PC-3 (cell line): ENCODE measurements around the gene RPS6KC1. TPM values are rescaled to one million over a fixed set of nuclear protein-coding genes. Genes with fewer than 3 reads are reported as not detected.

ENCODE experiments used
- ATAC-seq: fragments of 200-7000 bp; cut with Tn5 transposase; 2 replicates; pipeline ENCODE4 v1.9.1; 2020; ENCODE audit warnings: mild to moderate bottlenecking, moderate library complexity
- BruUV-seq: library from RNA; stranded (reverse); fragments of 400-500 nt; replicated peaks from 2 replicates; lab custom pipeline; 2021; lab: Mats Ljungman, UMichigan
- CTCF ChIA-PET: fragments of 300-600 bp; sonication (Branson Sonifier 250); formaldehyde crosslinking; loops from one replicate; lab custom pipeline; 2022; ENCODE audit warnings: antibody characterized with exemption; lab: Charles Lee
- POLR2A ChIA-PET: fragments of 300-600 bp; sonication (Branson Sonifier 250); formaldehyde crosslinking; loops from one replicate; lab custom pipeline; 2022; ENCODE audit warnings: antibody characterized with exemption; ENCODE audit not compliant: unreplicated experiment; lab: Charles Lee
- DNase-seq: peaks from one replicate; pipeline ENCODE4 v3.0.0-alpha.2; 2015
- H2AFZ ChIP-seq: fragments of 300-600 bp; sonication (generic); 2 replicates; pipeline ENCODE4 v1.6.0; 2016; ENCODE audit warnings: antibody characterized with exemption, low read length
- H3F3A ChIP-seq: fragments of 300-600 bp; sonication (generic); one replicate; pipeline ENCODE4 v1.6.0; 2017; ENCODE audit warnings: antibody characterized with exemption, low read length, control low read depth, mild to moderate bottlenecking; ENCODE audit not compliant: unreplicated experiment
- H3K27ac ChIP-seq: fragments of 300-600 bp; sonication (generic); 2 replicates; pipeline ENCODE4 v1.5.1; 2016; ENCODE audit warnings: mild to moderate bottlenecking, low read length
- H3K27me3 ChIP-seq: fragments of 300-600 bp; sonication (generic); 2 replicates; pipeline ENCODE4 v1.6.1; 2016; ENCODE audit warnings: low read length, mixed read lengths
- H3K36me3 ChIP-seq: fragments of 300-600 bp; sonication (generic); 2 replicates; pipeline ENCODE4 v1.6.1; 2016; ENCODE audit warnings: low read depth, mixed run types, low read length, mixed read lengths
- H3K4me1 ChIP-seq: fragments of 300-600 bp; sonication (generic); 2 replicates; pipeline ENCODE4 v1.5.1; 2016; ENCODE audit warnings: low read length; ENCODE audit not compliant: insufficient read depth
- H3K4me2 ChIP-seq: fragments of 300-600 bp; sonication (generic); 2 replicates; pipeline ENCODE4 v1.6.0; 2016; ENCODE audit warnings: low read length
- H3K4me3 ChIP-seq: fragments of 300-600 bp; sonication (generic); 2 replicates; pipeline ENCODE4 v1.5.1; 2016; ENCODE audit warnings: mild to moderate bottlenecking, low read length, mixed read lengths
- H3K79me2 ChIP-seq: fragments of 300-600 bp; sonication (generic); 2 replicates; pipeline ENCODE4 v1.6.1; 2017; ENCODE audit warnings: low read length, mixed read lengths
- H3K9ac ChIP-seq: fragments of 300-600 bp; sonication (generic); 2 replicates; pipeline ENCODE4 v1.6.0; 2016; ENCODE audit warnings: mild to moderate bottlenecking, low read length
- H3K9me2 ChIP-seq: fragments of 300-600 bp; sonication (generic); replicated peaks from 2 replicates; pipeline ENCODE4 v1.6.1; 2016; ENCODE audit warnings: mixed run types, low read length, mixed read lengths
- H3K9me3 ChIP-seq: fragments of 300-600 bp; sonication (generic); 2 replicates; pipeline ENCODE4 v1.6.1; 2016; ENCODE audit warnings: low read length, mixed read lengths
- H4K20me1 ChIP-seq: fragments of 300-600 bp; sonication (generic); 2 replicates; pipeline ENCODE4 v1.6.1; 2016; ENCODE audit warnings: low read length, mixed read lengths
- EZH2 ChIP-seq: fragments of 300-600 bp; sonication (generic); IDR thresholded peaks from one replicate; pipeline ENCODE4 v1.6.1; 2017; ENCODE audit warnings: antibody characterized with exemption, mild to moderate bottlenecking, low read length; ENCODE audit not compliant: unreplicated experiment
- EZH2phosphoT487 ChIP-seq: fragments of 300-600 bp; sonication (generic); IDR thresholded peaks from 2 replicates; pipeline ENCODE4 v1.6.1; 2018; ENCODE audit warnings: mild to moderate bottlenecking, antibody characterized with exemption, low read length, borderline replicate concordance
- intact Hi-C: fragments of 100-400 bp; cut with micrococcal nuclease; formaldehyde crosslinking; loops from 2 replicates; pipeline ENCODE4 v1.9.0; 2023
- total RNA-seq: library from RNA; depleted of rRNA; stranded (reverse); fragments of >200 nt; gene quantifications from 2 replicates; pipeline ENCODE4 v1.2.3, GENCODE V29; 2014
- TF ChIP-seq, protein P1 (sequence below): fragments of 300-600 bp; sonication (generic); conservative IDR thresholded peaks from 2 replicates; pipeline ENCODE4 v1.5.1; 2017; ENCODE audit warnings: antibody characterized with exemption, low read depth, mild to moderate bottlenecking, low read length

RPS6KC1 gene
- total RNA-seq, 1 experiment from 2014 or later = 21.1 TPM

DNA sequence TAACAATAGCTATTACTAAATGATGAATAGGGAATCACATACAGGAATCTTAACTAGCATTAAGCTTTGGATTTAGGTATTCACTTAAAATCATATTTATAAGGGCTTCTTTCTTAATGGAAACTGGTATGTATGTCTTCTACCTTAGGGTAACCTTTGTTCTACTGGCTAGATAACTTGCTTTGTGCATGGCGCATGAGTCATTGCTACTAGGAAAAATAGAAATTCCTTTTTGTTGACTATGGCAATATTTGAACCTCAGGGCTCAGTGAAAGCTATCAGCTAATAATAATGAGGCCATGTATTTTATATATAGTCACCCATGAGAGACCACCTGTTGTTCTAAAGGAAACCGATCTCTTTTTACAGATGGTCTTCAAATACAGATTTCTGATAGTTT, 72.5 kb downstream of the RPS6KC1 start:
- Histone ChIP-seq H3K9me2 (no peaks in the 10 kb centered on the region), H3K4me2 (peak overlapping the region; percentile 63), H2AFZ (no peak overlapping the region), H3K36me3 (no peaks in the 10 kb centered on the region), H3K4me1 (peaks cover 61% of the 10 kb centered on the region), H3K4me3 (peak overlapping the region; percentile 11; the same call in 1 of the 2 replicates), H3K9me3 (no peaks in the 10 kb centered on the region), H3F3A (peaks cover 4% of the 10 kb centered on the region), H3K27ac (peak overlapping the region; percentile 30), H3K9ac (no peak overlapping the region), H4K20me1 (0 out of 2 replicates have a peak, but pooled peaks cover 4% of the 10 kb centered on the region), H3K27me3 (no peaks in the 10 kb centered on the region), H3K79me2 (peaks cover 14% of the 10 kb centered on the region; the same call in 1 of the 2 replicates)
- TF ChIP-seq, protein P1, sequence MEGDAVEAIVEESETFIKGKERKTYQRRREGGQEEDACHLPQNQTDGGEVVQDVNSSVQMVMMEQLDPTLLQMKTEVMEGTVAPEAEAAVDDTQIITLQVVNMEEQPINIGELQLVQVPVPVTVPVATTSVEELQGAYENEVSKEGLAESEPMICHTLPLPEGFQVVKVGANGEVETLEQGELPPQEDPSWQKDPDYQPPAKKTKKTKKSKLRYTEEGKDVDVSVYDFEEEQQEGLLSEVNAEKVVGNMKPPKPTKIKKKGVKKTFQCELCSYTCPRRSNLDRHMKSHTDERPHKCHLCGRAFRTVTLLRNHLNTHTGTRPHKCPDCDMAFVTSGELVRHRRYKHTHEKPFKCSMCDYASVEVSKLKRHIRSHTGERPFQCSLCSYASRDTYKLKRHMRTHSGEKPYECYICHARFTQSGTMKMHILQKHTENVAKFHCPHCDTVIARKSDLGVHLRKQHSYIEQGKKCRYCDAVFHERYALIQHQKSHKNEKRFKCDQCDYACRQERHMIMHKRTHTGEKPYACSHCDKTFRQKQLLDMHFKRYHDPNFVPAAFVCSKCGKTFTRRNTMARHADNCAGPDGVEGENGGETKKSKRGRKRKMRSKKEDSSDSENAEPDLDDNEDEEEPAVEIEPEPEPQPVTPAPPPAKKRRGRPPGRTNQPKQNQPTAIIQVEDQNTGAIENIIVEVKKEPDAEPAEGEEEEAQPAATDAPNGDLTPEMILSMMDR = no peak
- TF ChIP-seq EZH2 = no peak
- no peak for TF ChIP-seq EZH2phosphoT487
- intact Hi-C loops = loop anchor here (2.0 to 10.0 kb wide), 6 partner anchors 57 to 999 kb away; partner anchors contain the start of gene ANGEL2
- no TSS peak for BruUV-seq
- peak; percentile 68 for ATAC-seq
- POLR2A ChIA-PET = interaction anchor here (0.5 kb wide), 1 partner anchor 52 kb away, joined by 7 read pairs; no protein-coding TSS in a partner anchor
- DNase-seq = peak; percentile 97
- CTCF ChIA-PET = interaction anchor here (0.5 to 0.6 kb wide), 2 partner anchors 61 to 953 kb away, joined by 3 to 5 read pairs; no protein-coding TSS in a partner anchor

DNA sequence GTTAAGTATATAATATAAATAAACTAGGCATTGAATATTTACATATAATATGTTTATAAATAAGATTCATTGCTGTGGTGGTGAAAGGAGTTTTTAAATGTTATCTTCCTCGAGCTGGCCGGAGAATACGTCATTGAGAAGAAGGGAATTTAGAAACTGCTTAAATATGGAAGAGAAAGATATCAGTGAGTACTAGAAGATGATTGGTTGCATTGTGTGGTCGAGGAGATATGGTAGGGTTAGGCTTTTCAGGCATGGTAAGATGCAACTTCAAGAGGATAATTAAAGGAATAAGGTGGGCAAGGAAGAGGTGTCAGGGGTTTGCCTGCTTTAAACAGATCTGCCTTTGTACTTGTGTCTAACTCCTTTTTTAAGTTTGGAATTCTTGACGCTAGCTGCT, 73.5 kb downstream of the RPS6KC1 start:
- no peak overlapping the region for H3K4me3 ChIP-seq
- no peak overlapping the region for H2AFZ ChIP-seq
- intact Hi-C loops = loop anchor here (5.0 to 10.0 kb wide), 4 partner anchors 107 to 890 kb away; partner anchors contain the start of gene ANGEL2
- no peaks in the 10 kb centered on the region for H3K36me3 ChIP-seq
- CTCF ChIA-PET = no interaction called here
- peaks cover 4% of the 10 kb centered on the region for H3F3A ChIP-seq
- TF ChIP-seq EZH2phosphoT487 (no peak), EZH2 (no peak)
- TF ChIP-seq, protein P1 = no peak
- ATAC-seq (no peak), DNase-seq (no peak)
- no TSS peak for BruUV-seq
- peaks cover 58% of the 10 kb centered on the region for H3K4me1 ChIP-seq
- H3K79me2 ChIP-seq = peaks cover 14% of the 10 kb centered on the region; the same call in 1 of the 2 replicates
- no peak overlapping the region for H3K9ac ChIP-seq
- no peak overlapping the region for H3K4me2 ChIP-seq
- H3K27me3 ChIP-seq = no peaks in the 10 kb centered on the region
- no peak overlapping the region for H3K27ac ChIP-seq
- POLR2A ChIA-PET = interaction anchor here (0.7 kb wide), 1 partner anchor 31 kb away, joined by 3 read pairs; no protein-coding TSS in a partner anchor
- H3K9me2 ChIP-seq = no peaks in the 10 kb centered on the region
- 0 out of 2 replicates have a peak, but pooled peaks cover 4% of the 10 kb centered on the region for H4K20me1 ChIP-seq
- no peaks in the 10 kb centered on the region for H3K9me3 ChIP-seq

DNA sequence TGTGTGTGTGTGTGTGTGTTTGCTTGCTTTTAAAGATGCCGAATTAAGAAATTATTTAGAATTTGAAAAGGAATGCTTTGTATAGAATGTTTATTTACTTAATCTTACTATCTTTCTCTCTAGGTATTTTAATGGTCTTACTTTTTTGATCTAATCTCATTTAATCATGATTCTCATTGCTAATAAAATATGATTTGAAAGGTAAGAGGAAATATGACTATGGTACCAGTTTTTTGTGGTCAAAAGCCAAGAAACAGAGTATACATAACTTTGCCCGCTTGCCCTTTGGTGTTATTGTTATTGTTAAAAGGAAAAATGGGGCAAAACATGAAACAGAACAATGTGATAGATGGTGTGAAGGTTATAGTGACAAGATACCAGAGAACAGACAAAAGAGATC, 74.6 kb downstream of the RPS6KC1 start:
- Histone ChIP-seq H3F3A (no peaks in the 10 kb centered on the region), H3K79me2 (peaks cover 14% of the 10 kb centered on the region; the same call in 1 of the 2 replicates), H3K9me3 (no peaks in the 10 kb centered on the region), H2AFZ (no peak overlapping the region), H3K9ac (no peak overlapping the region), H3K4me1 (peaks cover 48% of the 10 kb centered on the region), H3K27ac (no peak overlapping the region), H3K27me3 (no peaks in the 10 kb centered on the region), H3K4me3 (no peak overlapping the region), H3K9me2 (no peaks in the 10 kb centered on the region), H4K20me1 (no peaks in the 10 kb centered on the region), H3K4me2 (peak overlapping the region; percentile 12; the same call in 1 of the 2 replicates), H3K36me3 (no peaks in the 10 kb centered on the region)
- intact Hi-C loops = loop anchor here (10.0 kb wide), 1 partner anchor 889 kb away; no protein-coding TSS in a partner anchor
- POLR2A ChIA-PET = interaction anchor here (0.7 kb wide), 1 partner anchor 74 kb away, joined by 3 read pairs; the partner anchor contains the start of gene RPS6KC1
- DNase-seq = peak; percentile 61
- TF ChIP-seq, protein P1 = no peak
- no peak for TF ChIP-seq EZH2phosphoT487
- no peak for TF ChIP-seq EZH2
- ATAC-seq = peak; percentile 31; the same call in 1 of the 2 replicates
- CTCF ChIA-PET = no interaction called here
- no TSS peak for BruUV-seq
